B cell (primary cell): ENCODE measurements around the gene LHFPL6.

Experiments
- EZH2 ChIP-seq: IDR thresholded peaks from 2 replicates; pipeline ENCODE4 v1.6.1; 2012; ENCODE audit warnings: borderline replicate concordance, low read depth, mild to moderate bottlenecking, moderate library complexity, low read length; ENCODE audit not compliant: insufficient read depth, poor library complexity, severe bottlenecking
- TF ChIP-seq, protein P1 (sequence below): fragments of 200-600 bp; IDR thresholded peaks from one replicate; pipeline ENCODE4 v1.8.0; 2022; ENCODE audit warnings: antibody characterized with exemption, mild to moderate bottlenecking

DNA sequence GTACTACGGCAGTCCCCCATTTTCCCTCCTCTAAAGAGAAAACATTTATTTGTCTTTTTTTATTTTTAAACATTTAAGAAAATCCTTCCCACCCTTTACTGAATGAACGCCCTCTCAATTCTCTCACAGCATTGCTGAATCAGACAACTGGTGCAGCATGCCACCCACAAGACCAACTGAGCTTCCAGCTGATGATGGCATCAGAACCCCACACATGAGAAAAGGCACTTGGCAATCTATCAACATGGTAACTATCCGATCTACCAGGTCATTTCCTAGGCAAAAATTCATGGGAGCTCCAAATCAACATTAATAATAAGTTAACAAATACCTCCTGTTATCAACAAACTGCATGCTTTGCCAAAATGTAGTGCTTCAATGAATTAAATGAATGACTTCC lies 43.1 kb downstream of the LHFPL6 start:
- TF ChIP-seq, protein P1, sequence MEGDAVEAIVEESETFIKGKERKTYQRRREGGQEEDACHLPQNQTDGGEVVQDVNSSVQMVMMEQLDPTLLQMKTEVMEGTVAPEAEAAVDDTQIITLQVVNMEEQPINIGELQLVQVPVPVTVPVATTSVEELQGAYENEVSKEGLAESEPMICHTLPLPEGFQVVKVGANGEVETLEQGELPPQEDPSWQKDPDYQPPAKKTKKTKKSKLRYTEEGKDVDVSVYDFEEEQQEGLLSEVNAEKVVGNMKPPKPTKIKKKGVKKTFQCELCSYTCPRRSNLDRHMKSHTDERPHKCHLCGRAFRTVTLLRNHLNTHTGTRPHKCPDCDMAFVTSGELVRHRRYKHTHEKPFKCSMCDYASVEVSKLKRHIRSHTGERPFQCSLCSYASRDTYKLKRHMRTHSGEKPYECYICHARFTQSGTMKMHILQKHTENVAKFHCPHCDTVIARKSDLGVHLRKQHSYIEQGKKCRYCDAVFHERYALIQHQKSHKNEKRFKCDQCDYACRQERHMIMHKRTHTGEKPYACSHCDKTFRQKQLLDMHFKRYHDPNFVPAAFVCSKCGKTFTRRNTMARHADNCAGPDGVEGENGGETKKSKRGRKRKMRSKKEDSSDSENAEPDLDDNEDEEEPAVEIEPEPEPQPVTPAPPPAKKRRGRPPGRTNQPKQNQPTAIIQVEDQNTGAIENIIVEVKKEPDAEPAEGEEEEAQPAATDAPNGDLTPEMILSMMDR, result no peak
- no peak for TF ChIP-seq EZH2
